Omental fat pad (tissue), 4 donors: ENCODE data around the gene INPP5A. TPM values are rescaled to one million over a fixed set of nuclear protein-coding genes. Genes with fewer than 3 reads are reported as not detected.

Experiments
- ATAC-seq: fragments of 150-250 bp; one replicate; pipeline ENCODE4 v1.9.1; 2016; ENCODE audit warnings: mild to moderate bottlenecking, moderate library complexity; ENCODE audit not compliant: low FRiP score
- DNase-seq: peaks from one replicate; pipeline ENCODE4 v3.0.0-alpha.2; 2019; ENCODE audit warnings: low spot score
- CTCF ChIP-seq, 3 donors: fragments of 450-650 bp; IDR thresholded peaks; one replicate each; pipeline ENCODE4 v1.5.1; 2016 to 2017; ENCODE audit warnings: antibody characterized with exemption in 3 of 3, mild to moderate bottlenecking in 3 of 3, moderate library complexity in 2 of 3
- total RNA-seq, 4 donors: library from RNA; depleted of rRNA; stranded (reverse); fragments of >200 nt; gene quantifications; one replicate each; pipeline ENCODE4 v1.1.0, GENCODE V29; 2016

Gene INPP5A
- total RNA-seq, 4 donors from 2014 or later: 34.1 to 49.3 (median 43.3) TPM

GRCh38 chr10:132657127-132657706, 119.6 kb downstream of the INPP5A start:
- ATAC-seq (no peak), DNase-seq (no peak)
- no peak for TF ChIP-seq CTCF (IDR thresholded peaks at IDR 0.05)

- no peak for TF ChIP-seq CTCF (IDR thresholded peaks at IDR 0.05)
- ATAC-seq: no peak
- DNase-seq: no peak
Measured at GRCh38 chr10:132657748-132658147, 120.2 kb downstream of the INPP5A start.

- DNase-seq (no peak), ATAC-seq (no peak)
- no peak for TF ChIP-seq CTCF (IDR thresholded peaks at IDR 0.05)
Measured at GRCh38 chr10:132658546-132659205, 121.1 kb downstream of the INPP5A start.

- TF ChIP-seq CTCF (IDR thresholded peaks at IDR 0.05): no peak
- DNase-seq (no peak), ATAC-seq (no peak)
Measured at GRCh38 chr10:132659206-132660091, 121.9 kb downstream of the INPP5A start.

GRCh38 chr10:132660385-132660784, 122.8 kb downstream of the INPP5A start:
- TF ChIP-seq CTCF (IDR thresholded peaks at IDR 0.05): no peak
- ATAC-seq (no peak), DNase-seq (no peak)

GRCh38 chr10:132662186-132662920, 124.8 kb downstream of the INPP5A start:
- no peak for ATAC-seq
- no peak for DNase-seq

More at GRCh38 chr10:132662186-132662920, 124.8 kb downstream of the INPP5A start:
- no peak for TF ChIP-seq CTCF (IDR thresholded peaks at IDR 0.05)
